ENCODE results near the gene LTBP2.

DNA sequence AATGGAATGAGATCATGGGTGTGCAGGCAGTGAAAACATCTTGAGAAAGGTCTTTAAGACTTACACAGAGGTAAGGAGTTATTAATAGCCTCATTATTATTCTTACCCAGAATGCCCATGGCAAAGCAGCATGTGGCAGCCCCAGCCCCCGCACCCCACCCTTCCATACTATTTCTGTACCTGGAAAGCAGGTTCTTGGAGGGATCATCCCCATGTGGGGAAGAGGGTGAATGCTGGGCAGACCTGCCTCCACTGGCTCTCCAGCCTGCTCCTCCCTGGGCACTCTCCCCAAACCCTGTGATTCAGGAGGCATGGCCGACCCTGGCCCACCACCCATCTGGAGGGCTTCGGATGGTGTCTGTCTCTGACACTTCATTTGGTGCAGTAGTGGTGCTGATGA, 147.3 kb downstream of the LTBP2 start:
- no peak for TF ChIP-seq EZH2phosphoT487 (IDR thresholded peaks at IDR 0.05; ENCODE audit: insufficient read depth, low read depth)
- no peak for TF ChIP-seq EZH2 (IDR thresholded peaks at IDR 0.05; ENCODE audit: insufficient read depth, poor library complexity, severe bottlenecking)
